ENCODE data around the gene WBP2. TPM values are rescaled to one million over a fixed set of nuclear protein-coding genes. Genes with fewer than 3 reads are reported as not detected.
"Not testable (repeated sequence)": the region's sequence is repeated elsewhere in the genome, so short reads cannot be mapped to it uniquely, and the experiment has no call there.

Gene WBP2
- total and polyA plus RNA-seq, 2 of the 13 experiments (the other 11 are each of a cell fraction or from before 2014, with no cell fraction given) = 29.2 to 29.5 TPM

GRCh38 chr17:75853433-75853832 is 1.7 kb downstream of the WBP2 start:
- Histone ChIP-seq H3K27ac (ENCODE audit: extremely low read length, insufficient read depth, low read length) (no peak overlapping the region), H3K4me3 (replicated peaks in 1 of 3; ENCODE audit: insufficient read depth in 1 of 3, low read depth in 2 of 3, low read length in 3 of 3) (no peak overlapping the region), H3K27me3 (ENCODE audit: control insufficient read depth in 1 of 2, insufficient read depth in 2 of 2, low read length in 2 of 2) (no peaks in the 10 kb centered on the region; a peak in 1 of 5 replicates), H3K36me3 (replicated peaks in 1 of 2; ENCODE audit: control insufficient read depth in 1 of 2, insufficient read depth in 2 of 2, low read length in 2 of 2) (peaks cover 7 to 23% of the 10 kb centered on the region in 2 experiments), H3K4me2 (ENCODE audit: low read depth, low read length) (no peak overlapping the region), H3K79me2 (ENCODE audit: insufficient read depth, low read length) (peaks cover 17% of the 10 kb centered on the region), H3K9ac (ENCODE audit: insufficient read depth, low read depth, low read length) (no peak overlapping the region), H3K4me1 (ENCODE audit: insufficient read depth, low read length) (peaks cover 52% of the 10 kb centered on the region), H4K20me1 (ENCODE audit: insufficient read depth, low read length) (peaks cover 4% of the 10 kb centered on the region; the same call in 1 of the 2 replicates), H3K9me3 (ENCODE audit: low read length) (no peaks in the 10 kb centered on the region), H2AFZ (ENCODE audit: low read length) (no peak overlapping the region)
- BruUV-seq (replicated peaks) = no TSS peak
- 97% methylated on average over 7 of the region's 7 CpGs for WGBS (ENCODE audit: low lambda C conversion rate)
- ATAC-seq = no peak
- no peak for DNase-seq (ENCODE audit: low spot score)
- TF ChIP-seq RFXANK (CRISPR knock-in tag; IDR thresholded peaks at IDR 0.05) (no peak), PAX8 (CRISPR knock-in tag; IDR thresholded peaks at IDR 0.05; ENCODE audit: borderline replicate concordance) (no peak), ZFY (CRISPR knock-in tag; IDR thresholded peaks at IDR 0.05) (0 out of 2 replicates have a peak, but pooled peaks have one; percentile 17), ATF1 (CRISPR knock-in tag; IDR thresholded peaks at IDR 0.05) (no peak)
- TF ChIP-seq, protein P1, sequence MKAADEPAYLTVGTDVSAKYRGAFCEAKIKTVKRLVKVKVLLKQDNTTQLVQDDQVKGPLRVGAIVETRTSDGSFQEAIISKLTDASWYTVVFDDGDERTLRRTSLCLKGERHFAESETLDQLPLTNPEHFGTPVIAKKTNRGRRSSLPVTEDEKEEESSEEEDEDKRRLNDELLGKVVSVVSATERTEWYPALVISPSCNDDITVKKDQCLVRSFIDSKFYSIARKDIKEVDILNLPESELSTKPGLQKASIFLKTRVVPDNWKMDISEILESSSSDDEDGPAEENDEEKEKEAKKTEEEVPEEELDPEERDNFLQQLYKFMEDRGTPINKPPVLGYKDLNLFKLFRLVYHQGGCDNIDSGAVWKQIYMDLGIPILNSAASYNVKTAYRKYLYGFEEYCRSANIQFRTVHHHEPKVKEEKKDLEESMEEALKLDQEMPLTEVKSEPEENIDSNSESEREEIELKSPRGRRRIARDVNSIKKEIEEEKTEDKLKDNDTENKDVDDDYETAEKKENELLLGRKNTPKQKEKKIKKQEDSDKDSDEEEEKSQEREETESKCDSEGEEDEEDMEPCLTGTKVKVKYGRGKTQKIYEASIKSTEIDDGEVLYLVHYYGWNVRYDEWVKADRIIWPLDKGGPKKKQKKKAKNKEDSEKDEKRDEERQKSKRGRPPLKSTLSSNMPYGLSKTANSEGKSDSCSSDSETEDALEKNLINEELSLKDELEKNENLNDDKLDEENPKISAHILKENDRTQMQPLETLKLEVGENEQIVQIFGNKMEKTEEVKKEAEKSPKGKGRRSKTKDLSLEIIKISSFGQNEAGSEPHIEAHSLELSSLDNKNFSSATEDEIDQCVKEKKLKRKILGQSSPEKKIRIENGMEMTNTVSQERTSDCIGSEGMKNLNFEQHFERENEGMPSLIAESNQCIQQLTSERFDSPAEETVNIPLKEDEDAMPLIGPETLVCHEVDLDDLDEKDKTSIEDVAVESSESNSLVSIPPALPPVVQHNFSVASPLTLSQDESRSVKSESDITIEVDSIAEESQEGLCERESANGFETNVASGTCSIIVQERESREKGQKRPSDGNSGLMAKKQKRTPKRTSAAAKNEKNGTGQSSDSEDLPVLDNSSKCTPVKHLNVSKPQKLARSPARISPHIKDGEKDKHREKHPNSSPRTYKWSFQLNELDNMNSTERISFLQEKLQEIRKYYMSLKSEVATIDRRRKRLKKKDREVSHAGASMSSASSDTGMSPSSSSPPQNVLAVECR (CRISPR knock-in tag; IDR thresholded peaks at IDR 0.05; ENCODE audit: borderline replicate concordance) = 0 out of 2 replicates have a peak, but pooled peaks have one; percentile 9
- POLR2A ChIA-PET = interaction anchor here (0.5 to 12.8 kb wide), 5 partner anchors 8 to 135 kb away, joined by 3 to 454 read pairs (median 46); partner anchors contain the start of genes TRIM47 and UNC13D
- CTCF ChIA-PET (ENCODE audit: low intra/inter-chr PET ratio, low total read pairs) = no interaction called here
- intact Hi-C loops (cut with micrococcal nuclease; ENCODE audit: unreplicated experiment) (no loop called here), in situ Hi-C loops (cut with HindIII; ENCODE audit: extremely low pct_ligation_motif_present, low pct_unique_long_range_greater_than_20kb) (no loop called here)
- FAIRE-seq = no peak

GRCh38 chr17:75851693-75851991 is 3.5 kb downstream of the WBP2 start:
- Histone ChIP-seq H3K4me1 (ENCODE audit: insufficient read depth, low read length) (peaks cover 54% of the 10 kb centered on the region), H3K79me2 (ENCODE audit: insufficient read depth, low read length) (peaks cover 17% of the 10 kb centered on the region), H3K36me3 (replicated peaks in 1 of 2; ENCODE audit: control insufficient read depth in 1 of 2, insufficient read depth in 2 of 2, low read length in 2 of 2) (peaks cover 7 to 30% of the 10 kb centered on the region in 2 experiments)
- H3K27ac ChIP-seq (ENCODE audit: extremely low read length, insufficient read depth, low read length); DNase-seq (ENCODE audit: low spot score); H3K27me3 ChIP-seq (ENCODE audit: control insufficient read depth in 1 of 2, insufficient read depth in 2 of 2, low read length in 2 of 2); in situ Hi-C loops (cut with HindIII; ENCODE audit: extremely low pct_ligation_motif_present, low pct_unique_long_range_greater_than_20kb); H3K4me3 ChIP-seq (replicated peaks in 1 of 3; ENCODE audit: insufficient read depth in 1 of 3, low read depth in 2 of 3, low read length in 3 of 3); FAIRE-seq; ATAC-seq; H4K20me1 ChIP-seq (ENCODE audit: insufficient read depth, low read length); H3K4me2 ChIP-seq (ENCODE audit: low read depth, low read length); H3K9me3 ChIP-seq (ENCODE audit: low read length); BruUV-seq (replicated peaks); H2AFZ ChIP-seq (ENCODE audit: low read length); H3K9ac ChIP-seq (ENCODE audit: insufficient read depth, low read depth, low read length); intact Hi-C loops (cut with micrococcal nuclease; ENCODE audit: unreplicated experiment); CTCF ChIA-PET (ENCODE audit: low intra/inter-chr PET ratio, low total read pairs): not testable (repeated sequence)
- POLR2A ChIA-PET = interaction anchor here (0.6 to 12.8 kb wide), 3 partner anchors 22 to 246 kb away, joined by 3 to 454 read pairs (median 7); partner anchors contain the start of gene TRIM47
- WGBS (ENCODE audit: low lambda C conversion rate) = 99% methylated on average over 15 of the region's 15 CpGs

Measured in HepG2 (cell line).